Activated T-cell treated with anti-CD3 and anti-CD28 coated beads, Interleukin-2, amount 50 U/mL, for 72 hours (primary cell): ENCODE measurements around the gene B3GNT2. TPM values are rescaled to one million over a fixed set of nuclear protein-coding genes. Genes with fewer than 3 reads are reported as not detected.
"Not testable (repeated sequence)": the region's sequence is repeated elsewhere in the genome, so short reads cannot be mapped to it uniquely, and the experiment has no call there.

Source experiments
- ATAC-seq, 2 donors: fragments of 150-1000 bp; cut with Tn5 transposase; replicated peaks in 1 of 2; 2 replicates each; pipeline ENCODE4 v1.10.0; 2021; ENCODE audit warnings: moderate library complexity in 2 of 2, mild to moderate bottlenecking in 1 of 2
- DNase-seq, 2 donors: peaks; one replicate each; pipeline ENCODE4 v3.0.0; 2021 to 2022; ENCODE audit warnings: mixed read lengths in 1 of 2
- H3K27ac Mint-ChIP-seq: one replicate; pipeline ENCODE4 v1.8.0; 2022; ENCODE audit warnings: mild to moderate bottlenecking, moderate library complexity, mixed read lengths
- H3K27me3 Mint-ChIP-seq: one replicate; pipeline ENCODE4 v1.8.0; 2022; ENCODE audit warnings: low read depth, mixed read lengths
- H3K36me3 Mint-ChIP-seq, 2 donors: one replicate each; pipeline ENCODE4 v1.8.0; 2022; ENCODE audit warnings: mixed read lengths in 2 of 2, mild to moderate bottlenecking in 1 of 2; ENCODE audit not compliant: insufficient read depth in 2 of 2
- H3K4me1 Mint-ChIP-seq: one replicate; pipeline ENCODE4 v1.8.0; 2022; ENCODE audit warnings: low read depth, mixed read lengths
- H3K4me3 Mint-ChIP-seq, 2 donors: one replicate each; pipeline ENCODE4 v1.8.0; 2022; ENCODE audit warnings: mild to moderate bottlenecking in 2 of 2, mixed read lengths in 2 of 2, moderate library complexity in 2 of 2
- H3K9me3 Mint-ChIP-seq, 2 donors: one replicate each; pipeline ENCODE4 v1.8.0; 2022; ENCODE audit warnings: mixed read lengths in 2 of 2
- total RNA-seq, 2 donors: library from RNA; stranded (reverse); gene quantifications; one replicate each; pipeline ENCODE4 v1.2.3, GENCODE V29; 2022

Gene B3GNT2
- total RNA-seq, 2 donors from 2014 or later, result 46.2 to 47.2 TPM

- Mint-ChIP-seq H3K9me3 (no peaks in the 10 kb centered on the region), H3K27me3 (no peaks in the 10 kb centered on the region), H3K27ac (no peak overlapping the region), H3K4me3 (no peak overlapping the region), H3K36me3 (peaks cover 0 to 6% of the 10 kb centered on the region in 2 donors), H3K4me1 (peaks cover under 1% of the 10 kb centered on the region)
- ATAC-seq (no peak), DNase-seq (no peak)
These were observed 3.1 kb upstream of the B3GNT2 start for GRCh38 chr2:62192811-62193210.

GRCh38 chr2:62194558-62195420 is 1.1 kb upstream of the B3GNT2 start:
- peaks cover 17% of the 10 kb centered on the region for H3K4me1 Mint-ChIP-seq
- H3K27me3 Mint-ChIP-seq, result no peaks in the 10 kb centered on the region
- no peaks in the 10 kb centered on the region for H3K9me3 Mint-ChIP-seq
- H3K27ac Mint-ChIP-seq, result no peak overlapping the region
- H3K36me3 Mint-ChIP-seq, result peaks cover 4 to 13% of the 10 kb centered on the region in 2 donors
- H3K4me3 Mint-ChIP-seq, result peak overlapping the region; percentile 75 to 84
- ATAC-seq (no peak), DNase-seq (no peak)

- Mint-ChIP-seq H3K9me3 (no peaks in the 10 kb centered on the region), H3K36me3 (peaks cover 4 to 13% of the 10 kb centered on the region in 2 donors), H3K27me3 (no peaks in the 10 kb centered on the region), H3K27ac (no peak overlapping the region), H3K4me3 (peak overlapping the region; percentile 89 to 94), H3K4me1 (peaks cover 33% of the 10 kb centered on the region)
- DNase-seq (peak; percentile 72), ATAC-seq (peak; percentile 45 to 50)
These were observed 475 bp downstream of the B3GNT2 start for GRCh38 chr2:62196278-62196901.

GRCh38 chr2:62197011-62197924 is 1.4 kb downstream of the B3GNT2 start:
- Mint-ChIP-seq H3K36me3 (peaks cover 4 to 16% of the 10 kb centered on the region in 2 donors), H3K9me3 (no peaks in the 10 kb centered on the region), H3K4me3 (peak overlapping the region; percentile 89 to 94), H3K27ac (peak overlapping the region; percentile 90), H3K27me3 (no peaks in the 10 kb centered on the region), H3K4me1 (peaks cover 42% of the 10 kb centered on the region)
- ATAC-seq (peak; percentile 9 to 28), DNase-seq (peak; percentile 57 to 58)

GRCh38 chr2:62197925-62198633 is 2.2 kb downstream of the B3GNT2 start:
- no peak for DNase-seq
- no peak for ATAC-seq
- H3K36me3 Mint-ChIP-seq, result peaks cover 4 to 16% of the 10 kb centered on the region in 2 donors

GRCh38 chr2:62198854-62199253 is 2.9 kb downstream of the B3GNT2 start:
- peak overlapping the region; percentile 89 to 94 for H3K4me3 Mint-ChIP-seq
- not testable (repeated sequence) for DNase-seq, H3K27me3 Mint-ChIP-seq, H3K9me3 Mint-ChIP-seq, ATAC-seq
- peak overlapping the region; percentile 96 for H3K27ac Mint-ChIP-seq
- H3K36me3 Mint-ChIP-seq, result peaks cover 4 to 16% of the 10 kb centered on the region in 2 donors
- H3K4me1 Mint-ChIP-seq, result peaks cover 58% of the 10 kb centered on the region

More at GRCh38 chr2:62197925-62198633, 2.2 kb downstream of the B3GNT2 start:
- Mint-ChIP-seq H3K4me3 (peak overlapping the region; percentile 89 to 94), H3K4me1 (peaks cover 50% of the 10 kb centered on the region), H3K9me3 (no peaks in the 10 kb centered on the region), H3K27me3 (no peaks in the 10 kb centered on the region), H3K27ac (peak overlapping the region; percentile 90)

GRCh38 chr2:62199392-62200125 is 3.6 kb downstream of the B3GNT2 start:
- ATAC-seq, result peak; percentile 24 to 29

GRCh38 chr2:62200291-62200841 is 4.5 kb downstream of the B3GNT2 start:
- ATAC-seq (peak; percentile 28 to 32), DNase-seq (peak; percentile 29 to 34)
- Mint-ChIP-seq H3K36me3 (peaks cover 4 to 18% of the 10 kb centered on the region in 2 donors), H3K27ac (peak overlapping the region; percentile 96), H3K4me3 (peak overlapping the region; percentile 89 to 94), H3K27me3 (no peaks in the 10 kb centered on the region), H3K9me3 (no peaks in the 10 kb centered on the region), H3K4me1 (peaks cover 73% of the 10 kb centered on the region)

More at GRCh38 chr2:62199392-62200125, 3.6 kb downstream of the B3GNT2 start:
- DNase-seq, result peak in 1 of 2 donors; percentile 23
- no peaks in the 10 kb centered on the region for H3K9me3 Mint-ChIP-seq
- peak overlapping the region; percentile 96 for H3K27ac Mint-ChIP-seq
- peaks cover 65% of the 10 kb centered on the region for H3K4me1 Mint-ChIP-seq
- no peaks in the 10 kb centered on the region for H3K27me3 Mint-ChIP-seq
- H3K4me3 Mint-ChIP-seq, result peak overlapping the region; percentile 89 to 94
- H3K36me3 Mint-ChIP-seq, result peaks cover 4 to 17% of the 10 kb centered on the region in 2 donors

GRCh38 chr2:62200868-62201267 is 5.0 kb downstream of the B3GNT2 start:
- Mint-ChIP-seq H3K9me3 (no peaks in the 10 kb centered on the region), H3K4me3 (peak overlapping the region; percentile 89 to 94), H3K4me1 (peaks cover 78% of the 10 kb centered on the region), H3K27ac (peak overlapping the region; percentile 96), H3K27me3 (no peaks in the 10 kb centered on the region), H3K36me3 (peaks cover 4 to 18% of the 10 kb centered on the region in 2 donors)
- ATAC-seq (no peak), DNase-seq (no peak)

- Mint-ChIP-seq H3K4me3 (peak overlapping the region; percentile 89 to 94), H3K9me3 (no peaks in the 10 kb centered on the region), H3K27ac (peak overlapping the region; percentile 96), H3K4me1 (peaks cover 82% of the 10 kb centered on the region), H3K27me3 (no peaks in the 10 kb centered on the region), H3K36me3 (peaks cover 4 to 18% of the 10 kb centered on the region in 2 donors)
- ATAC-seq (no peak), DNase-seq (no peak)
These were observed 5.4 kb downstream of the B3GNT2 start for GRCh38 chr2:62201307-62201706.

GRCh38 chr2:62202019-62202722 is 6.3 kb downstream of the B3GNT2 start:
- H3K9me3 Mint-ChIP-seq, result no peaks in the 10 kb centered on the region
- ATAC-seq (no peak), DNase-seq (no peak)
- peak overlapping the region; percentile 96 for H3K27ac Mint-ChIP-seq
- peaks cover 4 to 20% of the 10 kb centered on the region in 2 donors for H3K36me3 Mint-ChIP-seq
- H3K27me3 Mint-ChIP-seq, result no peaks in the 10 kb centered on the region
- peaks cover 91% of the 10 kb centered on the region for H3K4me1 Mint-ChIP-seq
- peak overlapping the region; percentile 89 to 94 for H3K4me3 Mint-ChIP-seq
